Keratinocyte (primary cell): ENCODE results near the gene TMEM150B.

Experiments
- CTCF ChIP-seq, 3 experiments: IDR thresholded peaks in 1 of 3; conservative IDR thresholded peaks in 1 of 3; optimal IDR thresholded peaks in 1 of 3; 2 replicates in 2 of 3; 3 replicates in 1 of 3; pipeline versions ENCODE3 to v1.5.1; 2011; ENCODE audit warnings: low read length in 3 of 3, mild to moderate bottlenecking in 3 of 3, moderate library complexity in 2 of 3, control low read depth in 1 of 3, inconsistent platforms in 1 of 3; ENCODE audit not compliant: insufficient read depth in 2 of 3; ENCODE audit errors: extremely low read depth in 1 of 3
- EZH2 ChIP-seq: IDR thresholded peaks from one replicate; pipeline ENCODE4 v1.6.1; 2012; ENCODE audit warnings: inconsistent platforms, mild to moderate bottlenecking, low read length, moderate library complexity

- TF ChIP-seq CTCF (optimal IDR thresholded peaks at IDR 0.05 in 1 of 3, IDR thresholded peaks at IDR 0.05 in 1 of 3, conservative IDR thresholded peaks at IDR 0.05 in 1 of 3; ENCODE audit: extremely low read depth in 1 of 3, insufficient read depth in 2 of 3, low read length in 3 of 3) (no peak), EZH2 (no peak)
These were observed 45.1 kb downstream of the TMEM150B start, which contains the start of gene HSPBP1 for GRCh38 chr19:55279770-55280643.
